IPS DF 6.9 (cell line): Measurements from ENCODE around the gene ETV6.
"Not testable (repeated sequence)": the region's sequence is repeated elsewhere in the genome, so short reads cannot be mapped to it uniquely, and the experiment has no call there.

Experiments
- DNase-seq: peaks from one replicate; pipeline ENCODE4 v3.0.0-alpha.2; 2013; ENCODE audit warnings: low read depth, low spot score
- H3K27ac ChIP-seq: one replicate; pipeline ENCODE4 v1.5.1; 2013; ENCODE audit warnings: low read length, control low read depth
- H3K27me3 ChIP-seq: 2 replicates; pipeline ENCODE4 v1.6.1; 2013; ENCODE audit warnings: mild to moderate bottlenecking, low read length; ENCODE audit not compliant: control insufficient read depth, insufficient read depth
- H3K36me3 ChIP-seq: 2 replicates; pipeline ENCODE4 v1.6.1; 2013; ENCODE audit warnings: low read length; ENCODE audit not compliant: control insufficient read depth, insufficient read depth
- H3K4me1 ChIP-seq: 2 replicates; pipeline ENCODE4 v1.6.1; 2013; ENCODE audit warnings: low read length; ENCODE audit not compliant: control insufficient read depth, insufficient read depth
- H3K4me3 ChIP-seq: 2 replicates; pipeline ENCODE4 v1.5.1; 2013; ENCODE audit warnings: mild to moderate bottlenecking, low read length
- H3K9me3 ChIP-seq: 2 replicates; pipeline ENCODE4 v1.6.1; 2013; ENCODE audit warnings: low read length, inconsistent platforms; ENCODE audit not compliant: control insufficient read depth, insufficient read depth
- WGBS: extraction: QIAGEN DNeasy Blood & Tissue Kit; methylation state at CpG from one replicate; pipeline ENCODE4 v1.1.7; 2013; ENCODE audit warnings: mixed read lengths, missing lambda C conversion rate; ENCODE audit not compliant: insufficient read length, insufficient coverage; 5-methylcytosine and 5-hydroxymethylcytosine counted together

Gene ETV6

GRCh38 chr12:11907625-11908024 is 258.2 kb downstream of the ETV6 start:
- DNase-seq, result no peak
- H3K9me3 ChIP-seq, result no peaks in the 10 kb centered on the region

GRCh38 chr12:11909406-11909805 is 259.9 kb downstream of the ETV6 start:
- H3K4me1 ChIP-seq, DNase-seq, H3K27ac ChIP-seq, H3K9me3 ChIP-seq, H3K36me3 ChIP-seq, H3K27me3 ChIP-seq, H3K4me3 ChIP-seq: not testable (repeated sequence)
- no CpG with 5 or more reads among the region's 9 CpGs for WGBS

More at GRCh38 chr12:11907625-11908024, 258.2 kb downstream of the ETV6 start:
- Histone ChIP-seq H3K4me3 (no peak overlapping the region), H3K27ac (no peak overlapping the region), H3K36me3 (no peaks in the 10 kb centered on the region), H3K27me3 (no peaks in the 10 kb centered on the region), H3K4me1 (no peaks in the 10 kb centered on the region)

- DNase-seq, result no peak
- H3K27ac ChIP-seq, result no peak overlapping the region
- WGBS, result no CpG with 5 or more reads among the region's 1 CpG
- H3K9me3 ChIP-seq, result no peaks in the 10 kb centered on the region
- H3K4me3 ChIP-seq, result no peak overlapping the region
- no peaks in the 10 kb centered on the region for H3K36me3 ChIP-seq
- H3K4me1 ChIP-seq, result no peaks in the 10 kb centered on the region
- no peaks in the 10 kb centered on the region for H3K27me3 ChIP-seq
Observed at GRCh38 chr12:11916113-11916512, 266.6 kb downstream of the ETV6 start.

GRCh38 chr12:11916771-11917170 is 267.3 kb downstream of the ETV6 start:
- WGBS, result no CpG with 5 or more reads among the region's 1 CpG
- H3K4me1 ChIP-seq, result no peaks in the 10 kb centered on the region

GRCh38 chr12:11917501-11917900 is 268.0 kb downstream of the ETV6 start:
- no peak overlapping the region for H3K4me3 ChIP-seq
- H3K27ac ChIP-seq, result no peak overlapping the region
- WGBS, result no CpG with 5 or more reads among the region's 4 CpGs
- H3K27me3 ChIP-seq, result no peaks in the 10 kb centered on the region
- no peak for DNase-seq
- no peaks in the 10 kb centered on the region for H3K4me1 ChIP-seq
- H3K36me3 ChIP-seq, result no peaks in the 10 kb centered on the region
- H3K9me3 ChIP-seq, result no peaks in the 10 kb centered on the region

More at GRCh38 chr12:11916771-11917170, 267.3 kb downstream of the ETV6 start:
- Histone ChIP-seq H3K9me3 (no peaks in the 10 kb centered on the region), H3K36me3 (no peaks in the 10 kb centered on the region), H3K27ac (no peak overlapping the region), H3K4me3 (no peak overlapping the region), H3K27me3 (no peaks in the 10 kb centered on the region)
- DNase-seq, result no peak

DNA sequence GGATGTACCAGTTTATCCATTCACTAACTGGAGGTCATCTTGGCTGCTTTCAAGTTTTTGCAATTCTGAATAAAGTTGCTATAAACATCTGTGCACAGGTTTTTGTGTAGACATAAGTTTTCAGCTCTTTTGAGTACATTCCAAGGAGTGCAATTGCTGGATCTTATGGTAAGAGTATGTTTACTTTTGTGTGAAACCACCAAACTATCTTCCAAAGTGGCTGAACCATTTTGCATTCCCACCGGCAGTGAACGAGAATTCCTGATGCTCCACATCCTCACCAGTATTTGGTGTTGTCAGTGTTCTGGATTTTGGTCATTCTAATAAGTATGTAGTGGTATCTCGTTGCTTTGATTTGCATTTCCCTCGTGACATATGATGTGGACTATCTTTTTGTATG is 270.8 kb downstream of the ETV6 start:
- H3K27me3 ChIP-seq, result no peaks in the 10 kb centered on the region
- no peak overlapping the region for H3K4me3 ChIP-seq
- no CpG with 5 or more reads among the region's 4 CpGs for WGBS
- no peaks in the 10 kb centered on the region for H3K4me1 ChIP-seq
- H3K36me3 ChIP-seq, result no peaks in the 10 kb centered on the region
- H3K9me3 ChIP-seq, result no peaks in the 10 kb centered on the region
- no peak for DNase-seq
- H3K27ac ChIP-seq, result no peak overlapping the region

- WGBS, result no CpG with 5 or more reads among the region's 1 CpG
- Histone ChIP-seq H3K4me1 (no peaks in the 10 kb centered on the region), H3K27me3 (no peaks in the 10 kb centered on the region), H3K4me3 (no peak overlapping the region), H3K9me3 (no peaks in the 10 kb centered on the region), H3K27ac (no peak overlapping the region), H3K36me3 (no peaks in the 10 kb centered on the region)
- DNase-seq, result no peak
Observed at GRCh38 chr12:11922361-11922760, 272.9 kb downstream of the ETV6 start.

DNA sequence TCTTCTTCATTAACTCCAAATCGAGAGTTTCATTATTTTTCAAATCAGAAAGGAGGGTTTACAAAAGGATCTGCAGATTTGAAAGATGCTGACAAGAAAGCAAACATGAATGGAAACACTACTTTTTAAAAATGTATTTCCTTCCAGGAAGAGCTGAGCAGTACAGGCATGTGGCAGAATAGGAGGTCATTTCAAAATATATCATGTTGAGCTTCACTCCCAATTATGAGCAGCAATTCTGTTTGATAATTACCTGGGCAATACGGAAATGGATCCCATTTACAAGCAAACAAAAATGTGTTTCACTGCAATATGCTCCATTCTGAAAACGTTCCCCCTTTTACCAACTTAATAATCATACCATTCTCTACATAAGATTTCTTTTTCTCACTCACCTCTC is 273.6 kb downstream of the ETV6 start:
- Histone ChIP-seq H3K36me3 (no peaks in the 10 kb centered on the region), H3K4me1 (no peaks in the 10 kb centered on the region), H3K27ac (no peak overlapping the region), H3K4me3 (no peak overlapping the region), H3K27me3 (no peaks in the 10 kb centered on the region), H3K9me3 (no peaks in the 10 kb centered on the region)
- DNase-seq, result no peak
- WGBS, result 100% methylated on average over 1 of the region's 3 CpGs

- no peak for DNase-seq
- Histone ChIP-seq H3K9me3 (no peaks in the 10 kb centered on the region), H3K27ac (no peak overlapping the region), H3K27me3 (no peaks in the 10 kb centered on the region), H3K36me3 (no peaks in the 10 kb centered on the region), H3K4me1 (no peaks in the 10 kb centered on the region), H3K4me3 (no peak overlapping the region)
- no CpG with 5 or more reads among the region's 15 CpGs for WGBS
Observed at GRCh38 chr12:11927286-11927935, 277.9 kb downstream of the ETV6 start.

DNA sequence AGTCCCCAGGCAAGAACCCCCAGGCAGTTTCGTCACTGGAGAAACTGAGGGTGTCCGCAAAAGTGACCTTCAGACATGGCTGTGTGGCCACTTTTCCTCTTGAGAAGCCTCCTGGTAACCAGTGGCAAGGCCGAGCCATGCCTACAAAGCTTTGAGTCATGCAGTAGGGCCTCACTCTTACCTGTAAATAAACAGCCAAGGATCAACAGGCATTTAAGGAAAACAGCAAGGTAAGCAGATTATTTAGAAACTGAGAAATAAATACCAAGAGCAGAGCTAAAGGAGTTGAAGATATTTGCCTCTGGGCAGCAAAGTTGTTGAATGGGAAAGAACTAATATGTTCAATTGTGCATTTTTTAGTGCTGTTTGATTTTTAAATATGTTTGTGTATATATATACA is 280.2 kb downstream of the ETV6 start:
- no peaks in the 10 kb centered on the region for H3K36me3 ChIP-seq
- H3K9me3 ChIP-seq, result no peaks in the 10 kb centered on the region
- H3K4me1 ChIP-seq, result no peaks in the 10 kb centered on the region
- H3K27ac ChIP-seq, result no peak overlapping the region
- no peak for DNase-seq
- H3K4me3 ChIP-seq, result no peak overlapping the region
- WGBS, result no CpG with 5 or more reads among the region's 3 CpGs
- no peaks in the 10 kb centered on the region for H3K27me3 ChIP-seq

DNA sequence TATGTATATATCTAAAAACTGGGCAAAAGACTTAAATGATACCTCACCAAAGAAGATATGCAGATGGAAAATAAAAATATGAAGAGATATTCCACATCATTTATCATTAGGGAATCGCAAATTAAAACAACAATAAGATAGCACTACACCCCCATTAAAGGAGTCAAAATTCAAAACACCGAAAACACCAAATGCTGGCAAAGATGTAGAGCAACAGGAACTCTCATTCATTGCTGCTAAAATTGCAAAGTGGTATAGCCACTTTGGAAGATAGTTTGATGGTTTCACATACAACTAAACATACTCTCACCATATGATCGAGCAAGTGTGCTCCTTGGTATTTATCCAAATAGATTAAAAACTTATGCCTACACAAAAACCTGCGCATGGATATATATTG is 289.7 kb downstream of the ETV6 start:
- H3K4me1 ChIP-seq, result no peaks in the 10 kb centered on the region
- no CpG with 5 or more reads among the region's 4 CpGs for WGBS
- H3K36me3 ChIP-seq, result no peaks in the 10 kb centered on the region
- DNase-seq, result no peak
- H3K27me3 ChIP-seq, result no peaks in the 10 kb centered on the region
- H3K9me3 ChIP-seq, result no peaks in the 10 kb centered on the region
- no peak overlapping the region for H3K4me3 ChIP-seq
- H3K27ac ChIP-seq, result no peak overlapping the region
